Spinal cord (tissue), 10 donors: ENCODE results near the gene TOGARAM1. TPM values are rescaled to one million over a fixed set of nuclear protein-coding genes. Genes with fewer than 3 reads are reported as not detected.
"Not testable (repeated sequence)": the region's sequence is repeated elsewhere in the genome, so short reads cannot be mapped to it uniquely, and the experiment has no call there.

Experiments
- DNase-seq, 6 donors: peaks; one replicate each; pipeline versions ENCODE4 v3.0.0 to v3.0.0-alpha.2; 2013 to 2015; ENCODE audit warnings: low spot score in 6 of 6, low read depth in 4 of 6
- H3K27ac ChIP-seq: one replicate; pipeline ENCODE4 v1.5.1; 2013; ENCODE audit warnings: low read depth, low read length, control low read depth
- H3K27me3 ChIP-seq: one replicate; pipeline ENCODE4 v1.6.1; 2013; ENCODE audit warnings: low read length; ENCODE audit not compliant: control insufficient read depth, insufficient read depth
- H3K36me3 ChIP-seq: one replicate; pipeline ENCODE4 v1.6.1; 2013; ENCODE audit warnings: low read length; ENCODE audit not compliant: control insufficient read depth, insufficient read depth
- H3K4me1 ChIP-seq: one replicate; pipeline ENCODE4 v1.6.1; 2013; ENCODE audit warnings: low read length; ENCODE audit not compliant: control insufficient read depth, insufficient read depth
- H3K4me3 ChIP-seq: one replicate; pipeline ENCODE4 v1.5.1; 2013; ENCODE audit warnings: low read depth, low read length, control low read depth
- H3K9me3 ChIP-seq: one replicate; pipeline ENCODE4 v1.6.1; 2013; ENCODE audit warnings: low read length; ENCODE audit not compliant: control insufficient read depth, insufficient read depth
- WGBS: methylation state at CpG from one replicate; pipeline ENCODE4 v1.1.5; 2013; ENCODE audit warnings: missing lambda C conversion rate; ENCODE audit not compliant: insufficient coverage; 5-methylcytosine and 5-hydroxymethylcytosine counted together
- polyA plus RNA-seq, 2 donors: library from polyadenylated mRNA; unstranded; fragments of 120-200 nt; gene quantifications; one replicate each; pipeline ENCODE4 v1.2.1, GENCODE V29; 2013; ENCODE audit not compliant: insufficient read length in 2 of 2
- total RNA-seq, 2 donors: library from RNA; depleted of rRNA in 1 of 2; stranded (reverse); fragments of 120-200 nt in 1 of 2; fragments of >200 nt in 1 of 2; gene quantifications; one replicate each; pipeline versions ENCODE4 v1.2.3 to v1.2.4, GENCODE V29; 2013 to 2014
- donor health status: healthy.

Gene TOGARAM1
- total and polyA plus RNA-seq, 4 donors: 24.8 to 59.2 (median 31.6) TPM

DNA sequence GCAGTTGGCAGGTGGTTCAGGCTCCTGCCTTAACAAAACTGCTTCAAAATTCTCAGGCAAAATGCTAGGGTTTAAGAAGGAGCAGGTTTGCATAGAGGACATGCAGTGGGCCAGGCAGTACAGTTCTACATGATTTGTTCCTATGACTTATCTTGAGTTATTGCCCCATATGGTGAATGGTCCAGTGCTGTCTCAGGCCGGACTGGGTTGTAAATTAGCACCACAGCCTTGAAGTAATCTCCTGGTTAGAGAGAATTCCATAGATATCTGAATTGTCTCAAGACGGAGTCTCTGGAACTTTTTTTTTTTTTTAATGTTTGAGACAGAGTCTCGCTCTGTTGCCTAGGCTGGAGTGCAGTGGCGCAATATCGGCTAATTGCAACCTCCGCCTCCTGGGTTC is 110.1 kb downstream of the TOGARAM1 start:
- H3K27ac ChIP-seq: no peak overlapping the region
- no peaks in the 10 kb centered on the region for H3K9me3 ChIP-seq
- H3K36me3 ChIP-seq: peaks cover 8% of the 10 kb centered on the region
- H3K4me3 ChIP-seq: no peak overlapping the region
- WGBS: 96% methylated on average over 5 of the region's 6 CpGs
- H3K4me1 ChIP-seq: no peaks in the 10 kb centered on the region
- no peak for DNase-seq
- no peaks in the 10 kb centered on the region for H3K27me3 ChIP-seq

DNA sequence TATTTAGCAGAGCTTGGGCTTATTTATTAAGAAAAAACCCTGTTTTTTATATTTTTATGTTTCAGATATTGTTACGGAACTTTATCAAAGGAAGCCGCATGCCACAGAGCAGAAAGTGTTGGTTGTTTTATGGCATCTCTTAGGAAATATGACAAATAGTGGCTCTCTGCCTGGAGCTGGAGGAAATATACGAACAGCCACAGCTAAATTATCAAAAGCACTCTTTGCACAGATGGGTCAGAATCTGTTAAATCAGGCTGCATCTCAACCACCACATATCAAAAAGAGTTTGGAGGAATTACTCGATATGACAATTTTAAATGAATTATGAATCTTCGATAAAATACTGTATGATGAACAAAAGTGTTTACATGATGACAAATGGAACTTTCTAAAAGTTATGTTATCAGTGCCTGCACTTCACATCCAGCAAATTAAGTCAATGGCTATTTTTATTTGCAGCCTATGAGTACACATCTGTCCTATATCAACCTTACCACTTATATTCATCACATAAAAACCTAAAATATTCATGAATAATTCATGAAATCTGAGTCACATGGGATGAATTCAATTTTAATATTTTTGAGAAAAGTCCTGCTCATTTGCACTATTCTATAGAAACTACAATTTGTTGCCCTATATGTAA is 111.4 kb downstream of the TOGARAM1 start:
- H3K27ac ChIP-seq: no peak overlapping the region
- peak in 1 of 6 donors; percentile 57 for DNase-seq
- no peak overlapping the region for H3K4me3 ChIP-seq
- no CpG with 5 or more reads among the region's 5 CpGs for WGBS
- no peaks in the 10 kb centered on the region for H3K4me1 ChIP-seq
- H3K9me3 ChIP-seq: no peaks in the 10 kb centered on the region
- peaks cover 8% of the 10 kb centered on the region for H3K36me3 ChIP-seq
- no peaks in the 10 kb centered on the region for H3K27me3 ChIP-seq

GRCh38 chr14:45078323-45078722 is 116.3 kb downstream of the TOGARAM1 start:
- no peak overlapping the region for H3K27ac ChIP-seq
- WGBS: no CpG with 5 or more reads among the region's 1 CpG
- no peaks in the 10 kb centered on the region for H3K4me1 ChIP-seq

GRCh38 chr14:45080416-45080968 is 118.5 kb downstream of the TOGARAM1 start:
- not testable (repeated sequence) for H3K4me1 ChIP-seq, H3K9me3 ChIP-seq, DNase-seq, H3K27ac ChIP-seq, H3K4me3 ChIP-seq, H3K27me3 ChIP-seq, H3K36me3 ChIP-seq
- 95% methylated on average over 27 of the region's 40 CpGs for WGBS

More at GRCh38 chr14:45078323-45078722, 116.3 kb downstream of the TOGARAM1 start:
- no peaks in the 10 kb centered on the region for H3K27me3 ChIP-seq
- DNase-seq: no peak
- H3K4me3 ChIP-seq: no peak overlapping the region
- no peaks in the 10 kb centered on the region for H3K36me3 ChIP-seq
- no peaks in the 10 kb centered on the region for H3K9me3 ChIP-seq

GRCh38 chr14:45081096-45081495 is 119.1 kb downstream of the TOGARAM1 start:
- not testable (repeated sequence) for H3K36me3 ChIP-seq, DNase-seq, H3K4me1 ChIP-seq, H3K4me3 ChIP-seq, H3K27me3 ChIP-seq, H3K27ac ChIP-seq, H3K9me3 ChIP-seq
- WGBS: 88% methylated on average over 1 of the region's 3 CpGs

DNA sequence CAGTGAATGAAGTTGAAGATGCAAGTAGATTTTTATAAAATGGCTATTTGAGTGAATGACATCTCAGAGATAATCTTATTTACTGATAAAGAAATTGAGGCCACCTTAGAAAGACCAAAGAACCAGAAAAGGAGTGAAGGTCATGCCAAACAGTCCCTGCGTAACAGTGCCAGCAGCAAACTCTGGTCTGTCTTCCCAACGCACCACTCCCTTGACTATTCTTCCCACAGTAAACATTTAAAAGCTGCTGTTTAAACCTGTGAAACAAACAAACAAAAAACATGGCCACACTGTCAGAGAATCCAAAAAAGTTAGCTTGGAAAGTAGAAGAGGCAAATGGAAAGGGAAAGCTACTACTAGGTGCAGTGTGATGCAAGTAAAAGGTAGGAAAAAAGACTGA is 120.4 kb downstream of the TOGARAM1 start:
- no peak overlapping the region for H3K4me3 ChIP-seq
- peaks cover 8% of the 10 kb centered on the region for H3K4me1 ChIP-seq
- no peaks in the 10 kb centered on the region for H3K36me3 ChIP-seq
- DNase-seq: no peak
- 86% methylated on average over 1 of the region's 2 CpGs for WGBS
- no peaks in the 10 kb centered on the region for H3K27me3 ChIP-seq
- H3K27ac ChIP-seq: no peak overlapping the region
- H3K9me3 ChIP-seq: no peaks in the 10 kb centered on the region

DNA sequence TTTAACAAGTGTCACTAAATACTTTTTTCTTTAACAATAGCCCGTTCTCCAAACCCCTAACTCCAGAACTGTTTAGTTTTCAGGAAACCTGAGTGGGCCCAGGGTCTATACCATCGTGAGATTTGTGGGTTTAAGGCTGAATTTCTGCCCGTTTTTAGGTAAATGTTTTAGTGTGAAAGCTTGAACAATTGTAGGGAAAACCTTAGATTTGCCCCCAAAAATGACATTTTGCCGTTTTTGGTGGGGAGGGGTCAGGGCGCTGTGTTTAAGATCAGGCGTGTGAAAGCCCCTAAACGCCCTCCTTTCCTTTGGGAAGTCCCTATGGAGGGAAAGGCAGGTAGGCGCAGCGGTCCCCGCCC is 121.6 kb downstream of the TOGARAM1 start:
- no peaks in the 10 kb centered on the region for H3K36me3 ChIP-seq
- WGBS: 2% methylated on average over 8 of the region's 10 CpGs
- H3K9me3 ChIP-seq: no peaks in the 10 kb centered on the region
- no peaks in the 10 kb centered on the region for H3K27me3 ChIP-seq
- peak overlapping the region; percentile 65 for H3K4me3 ChIP-seq
- DNase-seq: peak in 1 of 6 donors; percentile 24
- peak overlapping the region; percentile 61 for H3K27ac ChIP-seq
- H3K4me1 ChIP-seq: peaks cover 8% of the 10 kb centered on the region

GRCh38 chr14:45083976-45084722 is 122.2 kb downstream of the TOGARAM1 start, which contains the start of gene PRPF39:
Gene PRPF39, plus strand, starts transcription at chr14:45084116. Its CDS starts 11,124 bp downstream, at chr14:45095240.
- Histone ChIP-seq H3K9me3 (no peaks in the 10 kb centered on the region), H3K27me3 (no peaks in the 10 kb centered on the region), H3K4me1 (peaks cover 8% of the 10 kb centered on the region), H3K27ac (peak within 1 kb of the TSS; percentile 80), H3K4me3 (peak within 1 kb of the TSS; percentile 65), H3K36me3 (no peaks in the 10 kb centered on the region)
- peak; percentile 83 to 98 (median 90) for DNase-seq
- WGBS: 0% methylated on average over 40 of the region's 49 CpGs

DNA sequence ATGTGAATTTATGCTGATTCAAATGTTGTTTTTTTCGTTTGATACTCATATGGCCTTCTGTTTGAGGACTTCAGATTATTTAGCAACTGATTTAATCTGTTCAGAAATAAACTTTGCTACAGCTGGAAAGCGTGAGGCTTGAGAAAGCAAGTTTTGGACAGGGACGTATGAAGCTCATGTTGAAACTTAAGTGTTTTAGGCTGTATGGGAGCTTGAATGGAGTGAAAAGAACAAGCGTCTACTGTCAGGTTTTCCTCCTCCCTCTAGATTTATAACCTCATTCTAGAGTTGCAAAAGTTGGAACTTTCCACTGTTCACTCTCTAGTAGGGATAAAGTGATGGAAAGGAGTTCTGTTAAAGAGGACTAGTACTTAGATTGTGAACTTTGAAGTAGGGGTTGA is 123.0 kb downstream of the TOGARAM1 start:
- H3K27ac ChIP-seq: peak overlapping the region; percentile 80
- WGBS: no CpG with 5 or more reads among the region's 4 CpGs
- H3K4me1 ChIP-seq: peaks cover 8% of the 10 kb centered on the region
- H3K9me3 ChIP-seq: no peaks in the 10 kb centered on the region
- DNase-seq: peak in 2 of 6 donors; percentile 6 to 11
- peak overlapping the region; percentile 65 for H3K4me3 ChIP-seq
- H3K27me3 ChIP-seq: no peaks in the 10 kb centered on the region
- H3K36me3 ChIP-seq: no peaks in the 10 kb centered on the region
